Erythroblast (primary cell): ENCODE results near the gene LIX1L.

Experiments used
- GATA1 ChIP-seq: IDR thresholded peaks from 2 replicates; pipeline ENCODE4 v1.6.1; 2011; ENCODE audit warnings: low read depth, mild to moderate bottlenecking, control low read depth, low read length, moderate library complexity
- POLR2A ChIP-seq: IDR thresholded peaks from 2 replicates; pipeline ENCODE4 v1.6.1; 2011; ENCODE audit warnings: mild to moderate bottlenecking, low read length

GRCh38 chr1:145961425-145962156 is 3.8 kb upstream of the LIX1L start:
- TF ChIP-seq POLR2A (no peak), GATA1 (no peak)
